T-helper 2 cell treated with Interferon-gamma antibody and Interleukin-4, amounts not matched to agents 5 μg/mL and 100 μg/mL, for 36 hours (primary cell): ENCODE results near the gene HTR7.

Experiments
- DNase-seq: peaks from one replicate; pipeline ENCODE4 v3.0.0; 2021; ENCODE audit warnings: low spot score
- H3K27ac Mint-ChIP-seq: one replicate; pipeline ENCODE4 v1.8.0; 2021; ENCODE audit warnings: mild to moderate bottlenecking, mixed read lengths
- H3K27me3 Mint-ChIP-seq: one replicate; pipeline ENCODE4 v1.8.0; 2021; ENCODE audit warnings: low read depth, mixed read lengths
- H3K36me3 Mint-ChIP-seq: one replicate; pipeline ENCODE4 v1.8.0; 2021; ENCODE audit warnings: low read depth, mixed read lengths
- H3K4me1 Mint-ChIP-seq: one replicate; pipeline ENCODE4 v1.8.0; 2021; ENCODE audit warnings: low read depth, mixed read lengths
- H3K4me3 Mint-ChIP-seq: one replicate; pipeline ENCODE4 v1.8.0; 2022; ENCODE audit warnings: mild to moderate bottlenecking, moderate library complexity, mixed read lengths
- H3K9me3 Mint-ChIP-seq: one replicate; pipeline ENCODE4 v1.8.0; 2021; ENCODE audit warnings: mixed read lengths

The HTR7 gene

DNA sequence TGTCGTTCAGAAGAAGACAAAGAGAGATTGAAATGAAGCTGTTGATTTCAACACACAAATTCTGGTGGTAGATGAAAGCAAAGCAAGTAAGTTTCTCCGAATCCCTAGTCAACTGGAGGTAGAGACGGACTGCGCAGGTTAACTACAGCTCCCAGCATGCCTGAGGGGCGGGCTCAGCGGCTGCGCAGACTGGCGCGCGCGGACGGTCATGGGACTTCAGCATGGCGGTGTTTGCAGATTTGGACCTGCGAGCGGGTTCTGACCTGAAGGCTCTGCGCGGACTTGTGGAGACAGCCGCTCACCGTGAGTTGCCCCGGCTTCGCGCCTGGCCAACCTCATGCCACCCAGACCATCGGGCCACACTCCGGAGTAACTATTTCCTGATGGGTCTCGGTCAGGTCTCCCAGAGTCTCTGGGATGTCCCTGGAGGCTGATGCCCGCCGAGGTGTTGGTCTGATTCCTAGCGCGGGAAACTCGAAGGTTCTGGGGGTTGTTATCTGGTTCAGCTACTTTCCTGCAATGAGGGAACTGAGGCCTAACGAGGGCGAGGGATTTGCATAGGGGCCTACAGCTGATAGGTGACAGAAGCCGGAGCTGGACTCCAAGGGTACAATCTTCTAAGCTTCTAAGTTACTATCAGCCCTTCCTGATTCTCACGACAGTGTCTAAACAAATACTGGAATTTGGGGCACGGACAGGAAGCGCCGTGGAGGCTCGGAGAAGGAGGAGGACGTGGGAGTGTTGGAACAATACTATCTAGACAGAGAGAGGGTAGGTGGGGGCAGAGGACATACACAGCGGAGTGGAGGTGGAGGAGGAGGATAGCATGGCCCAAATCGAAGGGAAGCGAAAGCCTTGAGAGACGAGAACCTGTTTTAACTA is 14.2 kb upstream of the HTR7 start, which contains the start of gene RPP30:
TSS of gene RPP30 (plus strand) at position 209 of the 882 bp plus-strand sequence. CDS start at position 222, 13 bp downstream.
- peaks cover 25% of the 10 kb centered on the region for H3K4me1 Mint-ChIP-seq

GRCh38 chr10:90871279-90871765 is 13.5 kb upstream of the HTR7 start:
- DNase-seq, result peak; percentile 39
- H3K27me3 Mint-ChIP-seq, result peaks cover 25% of the 10 kb centered on the region
- H3K36me3 Mint-ChIP-seq, result peaks cover 7% of the 10 kb centered on the region
- peak overlapping the region; percentile 100 for H3K4me3 Mint-ChIP-seq
- H3K4me1 Mint-ChIP-seq, result peaks cover 25% of the 10 kb centered on the region
- peaks cover 9% of the 10 kb centered on the region for H3K9me3 Mint-ChIP-seq
- peak overlapping the region; percentile 90 for H3K27ac Mint-ChIP-seq

More for the DNA sequence above, 14.2 kb upstream of the HTR7 start, which contains the start of gene RPP30:
- H3K9me3 Mint-ChIP-seq, result peaks cover 9% of the 10 kb centered on the region
- peak within 1 kb of the TSS; percentile 90 for H3K27ac Mint-ChIP-seq
- H3K27me3 Mint-ChIP-seq, result peaks cover 20% of the 10 kb centered on the region
- peaks cover 12% of the 10 kb centered on the region for H3K36me3 Mint-ChIP-seq
- H3K4me3 Mint-ChIP-seq, result peak within 1 kb of the TSS; percentile 100
- DNase-seq, result peak; percentile 86

GRCh38 chr10:90866050-90866598 is 8.3 kb upstream of the HTR7 start:
- H3K27me3 Mint-ChIP-seq, result peaks cover 59% of the 10 kb centered on the region
- peaks cover 9% of the 10 kb centered on the region for H3K9me3 Mint-ChIP-seq
- no peak for DNase-seq
- no peak overlapping the region for H3K4me3 Mint-ChIP-seq
- H3K27ac Mint-ChIP-seq, result no peak overlapping the region
- H3K36me3 Mint-ChIP-seq, result no peaks in the 10 kb centered on the region
- H3K4me1 Mint-ChIP-seq, result peaks cover 4% of the 10 kb centered on the region

DNA sequence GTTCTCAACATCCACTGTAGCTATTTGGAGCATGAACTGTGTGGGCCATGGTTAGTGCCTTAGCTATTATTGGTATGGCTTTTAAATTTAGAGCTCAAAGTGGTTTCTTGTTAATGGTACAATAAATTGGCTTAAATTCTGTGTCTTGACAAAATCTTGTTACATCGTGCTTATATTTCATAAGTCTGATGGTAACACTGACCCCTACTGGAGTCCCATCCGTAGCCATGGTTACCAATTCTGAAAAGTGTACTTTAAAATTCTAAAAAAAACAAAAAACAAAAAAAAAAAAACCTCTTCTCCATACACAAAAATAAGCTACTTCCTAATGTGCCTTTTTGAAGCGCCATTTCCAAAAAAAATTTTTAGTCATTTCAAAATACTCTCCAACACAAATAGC is 7.6 kb upstream of the HTR7 start:
- Mint-ChIP-seq H3K4me1 (no peaks in the 10 kb centered on the region), H3K9me3 (peaks cover 9% of the 10 kb centered on the region), H3K27me3 (peaks cover 66% of the 10 kb centered on the region), H3K36me3 (no peaks in the 10 kb centered on the region), H3K4me3 (no peak overlapping the region), H3K27ac (no peak overlapping the region)
- no peak for DNase-seq

DNA sequence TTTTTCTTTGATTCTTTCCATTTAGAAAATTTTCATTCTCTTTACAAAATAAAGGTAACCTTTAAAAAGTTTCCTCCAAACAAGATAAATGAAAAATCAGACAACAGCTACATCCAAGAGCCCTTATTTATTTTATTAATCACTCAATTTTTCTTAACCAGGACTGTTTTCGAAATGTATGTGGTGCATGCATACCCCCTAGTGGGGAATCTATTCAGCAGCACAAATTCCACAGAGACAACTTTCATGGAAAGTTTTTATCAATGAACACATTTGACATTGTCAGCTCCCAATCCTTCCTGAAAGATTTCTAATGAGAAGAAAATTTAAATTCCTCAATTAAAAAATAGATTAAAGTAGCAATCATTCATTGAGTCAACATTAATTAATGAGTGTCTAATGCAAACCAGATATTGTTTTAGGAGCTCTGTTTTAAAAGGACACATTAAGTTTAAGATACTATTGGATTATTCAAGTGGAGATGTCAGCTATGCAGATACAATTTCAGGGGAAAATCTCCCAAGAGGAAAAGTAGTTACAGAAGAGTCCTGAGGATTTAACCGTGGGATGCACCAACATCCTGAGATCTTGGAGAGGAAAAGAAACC is 5.2 kb upstream of the HTR7 start:
- Mint-ChIP-seq H3K9me3 (no peaks in the 10 kb centered on the region), H3K4me1 (peaks cover 5% of the 10 kb centered on the region), H3K27me3 (peaks cover 73% of the 10 kb centered on the region), H3K27ac (no peak overlapping the region), H3K36me3 (no peaks in the 10 kb centered on the region), H3K4me3 (no peak overlapping the region)
- no peak for DNase-seq

GRCh38 chr10:90860790-90861189 is 3.0 kb upstream of the HTR7 start:
- Mint-ChIP-seq H3K4me1 (peaks cover 5% of the 10 kb centered on the region), H3K27me3 (peaks cover 73% of the 10 kb centered on the region)
- no peak for DNase-seq

DNA sequence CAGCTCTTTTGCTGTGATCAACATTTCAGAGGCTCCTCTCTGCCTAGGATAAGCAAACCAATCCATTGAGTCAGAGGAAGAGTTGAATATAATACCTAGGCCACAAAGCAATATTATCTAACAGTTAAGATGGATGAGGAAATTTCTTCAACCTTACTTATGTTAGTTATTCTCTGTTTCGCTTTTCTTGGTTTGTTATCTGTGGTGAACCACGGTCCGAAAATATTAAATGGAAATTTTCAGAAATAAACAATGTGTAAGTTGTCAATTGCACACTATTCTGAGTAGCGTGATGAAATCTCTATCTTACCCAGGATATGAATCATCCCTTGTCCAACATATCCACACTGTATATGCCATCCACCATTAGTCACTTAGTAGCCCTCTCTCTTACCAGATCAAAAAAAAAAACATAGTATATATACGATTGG is 1.5 kb upstream of the HTR7 start:
- H3K9me3 Mint-ChIP-seq, result no peaks in the 10 kb centered on the region
- H3K4me1 Mint-ChIP-seq, result peaks cover 5% of the 10 kb centered on the region
- no peak overlapping the region for H3K27ac Mint-ChIP-seq
- H3K36me3 Mint-ChIP-seq, result no peaks in the 10 kb centered on the region
- H3K4me3 Mint-ChIP-seq, result no peak overlapping the region
- DNase-seq, result no peak
- peaks cover 84% of the 10 kb centered on the region for H3K27me3 Mint-ChIP-seq

More at GRCh38 chr10:90860790-90861189, 3.0 kb upstream of the HTR7 start:
- Mint-ChIP-seq H3K4me3 (no peak overlapping the region), H3K36me3 (no peaks in the 10 kb centered on the region), H3K27ac (no peak overlapping the region), H3K9me3 (no peaks in the 10 kb centered on the region)

DNA sequence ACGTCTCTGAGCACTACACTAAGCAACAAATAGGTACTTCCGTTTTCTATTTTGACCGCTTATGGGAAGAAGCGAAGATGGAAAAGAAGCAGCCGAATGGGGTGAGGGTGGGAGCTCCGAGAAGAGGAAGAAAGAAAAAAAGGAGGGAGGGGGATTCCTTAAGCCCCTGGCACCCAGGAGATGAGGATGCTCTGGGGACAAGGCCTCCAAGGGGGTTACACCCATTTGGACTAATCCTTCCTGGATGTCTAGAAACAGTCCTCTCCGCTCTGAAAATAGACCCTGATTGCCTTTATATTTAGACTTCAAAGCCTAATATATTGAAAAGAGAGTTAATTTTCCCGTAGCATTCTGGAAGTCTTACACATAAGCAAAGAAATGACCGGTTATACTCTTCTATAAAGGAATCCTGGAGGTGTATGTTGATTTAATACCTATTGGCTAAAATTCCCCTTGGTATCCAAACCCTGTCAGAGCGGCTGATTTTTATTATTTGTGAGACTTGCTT is 676 bp upstream of the HTR7 start:
- peaks cover 5% of the 10 kb centered on the region for H3K4me1 Mint-ChIP-seq
- no peaks in the 10 kb centered on the region for H3K36me3 Mint-ChIP-seq
- peak overlapping the region; percentile 87 for H3K4me3 Mint-ChIP-seq
- H3K27ac Mint-ChIP-seq, result no peak overlapping the region
- peaks cover 85% of the 10 kb centered on the region for H3K27me3 Mint-ChIP-seq
- DNase-seq, result no peak
- H3K9me3 Mint-ChIP-seq, result no peaks in the 10 kb centered on the region

GRCh38 chr10:90856964-90857634 is 740 bp downstream of the HTR7 start:
- Mint-ChIP-seq H3K27ac (no peak overlapping the region), H3K27me3 (peaks cover 75% of the 10 kb centered on the region), H3K9me3 (peaks cover 4% of the 10 kb centered on the region), H3K36me3 (no peaks in the 10 kb centered on the region), H3K4me1 (peaks cover 5% of the 10 kb centered on the region), H3K4me3 (peak overlapping the region; percentile 88)
- DNase-seq, result no peak

DNA sequence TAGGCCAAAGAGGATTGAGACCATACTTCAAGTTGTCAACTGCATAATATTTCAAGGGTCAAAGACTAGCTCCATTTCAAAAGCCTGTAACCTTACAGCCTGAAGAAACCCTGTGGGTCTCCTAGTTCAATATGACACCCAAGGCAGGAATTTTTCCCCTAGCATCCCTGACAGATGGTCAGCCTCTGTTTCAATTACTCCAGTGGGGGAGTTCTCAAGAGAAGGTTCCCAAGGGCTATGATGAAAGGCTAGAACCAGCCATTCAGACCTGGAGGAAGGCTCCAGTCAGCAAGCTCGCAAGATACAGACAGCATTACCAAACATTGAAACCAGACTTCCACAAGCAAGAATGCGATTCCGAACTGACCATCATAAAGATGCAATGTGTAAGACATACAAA is 1.6 kb downstream of the HTR7 start:
- H3K36me3 Mint-ChIP-seq, result peaks cover 2% of the 10 kb centered on the region
- H3K4me1 Mint-ChIP-seq, result peaks cover 5% of the 10 kb centered on the region
- H3K4me3 Mint-ChIP-seq, result peak overlapping the region; percentile 49
- peaks cover 5% of the 10 kb centered on the region for H3K9me3 Mint-ChIP-seq
- H3K27me3 Mint-ChIP-seq, result peaks cover 69% of the 10 kb centered on the region
- H3K27ac Mint-ChIP-seq, result no peak overlapping the region
- DNase-seq, result no peak

DNA sequence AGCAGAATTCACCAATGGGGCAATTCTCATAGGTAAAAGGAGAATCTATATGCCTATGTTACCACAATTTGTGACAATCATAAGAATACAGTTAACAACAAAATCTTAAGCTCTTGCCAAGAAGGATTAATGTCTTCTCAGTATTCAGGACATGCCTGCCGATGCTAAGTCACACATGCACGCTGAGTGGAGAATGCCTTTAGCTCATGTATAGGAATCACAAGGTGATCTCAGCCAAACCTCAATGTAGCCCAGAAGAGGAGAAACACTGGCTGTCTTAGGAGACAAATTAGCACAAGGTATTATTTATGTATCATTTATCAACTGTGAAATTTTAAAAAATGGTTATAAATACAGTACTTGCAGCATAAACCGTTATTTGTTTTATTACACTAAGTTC is 2.7 kb downstream of the HTR7 start:
- H3K36me3 Mint-ChIP-seq, result peaks cover 8% of the 10 kb centered on the region
- H3K9me3 Mint-ChIP-seq, result peaks cover 15% of the 10 kb centered on the region
- H3K4me1 Mint-ChIP-seq, result peaks cover 8% of the 10 kb centered on the region
- no peak overlapping the region for H3K27ac Mint-ChIP-seq
- DNase-seq, result no peak
- H3K4me3 Mint-ChIP-seq, result no peak overlapping the region
- peaks cover 60% of the 10 kb centered on the region for H3K27me3 Mint-ChIP-seq

- peaks cover 15% of the 10 kb centered on the region for H3K9me3 Mint-ChIP-seq
- H3K4me1 Mint-ChIP-seq, result peaks cover 3% of the 10 kb centered on the region
- H3K36me3 Mint-ChIP-seq, result peaks cover 8% of the 10 kb centered on the region
- peaks cover 20% of the 10 kb centered on the region for H3K27me3 Mint-ChIP-seq
- H3K27ac Mint-ChIP-seq, result no peak overlapping the region
- no peak overlapping the region for H3K4me3 Mint-ChIP-seq
- no peak for DNase-seq
Observed at GRCh38 chr10:90849956-90850749, 7.7 kb downstream of the HTR7 start.

DNA sequence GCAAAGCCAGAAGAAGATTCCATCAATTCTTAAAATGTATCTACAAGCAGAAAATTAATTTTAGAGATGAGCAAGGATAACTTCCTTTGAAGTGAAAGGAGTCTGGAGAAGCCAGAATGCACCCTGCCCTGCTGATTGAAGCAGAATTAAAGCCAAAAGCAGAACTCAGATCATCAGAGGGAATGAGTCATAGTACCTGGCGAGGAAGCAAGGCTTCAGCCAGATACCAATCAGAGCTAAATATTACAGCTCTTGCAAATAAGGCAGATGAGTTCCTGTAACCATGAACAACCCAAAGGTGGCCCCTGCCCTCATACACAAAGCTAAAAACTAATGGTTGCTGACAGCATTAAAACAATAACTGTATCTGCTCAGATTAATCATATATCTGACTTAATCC is 10.4 kb downstream of the HTR7 start:
- no peak for DNase-seq
- Mint-ChIP-seq H3K9me3 (peaks cover 14% of the 10 kb centered on the region), H3K27ac (no peak overlapping the region), H3K36me3 (peaks cover 8% of the 10 kb centered on the region), H3K4me3 (no peak overlapping the region), H3K27me3 (peaks cover 9% of the 10 kb centered on the region), H3K4me1 (peaks cover 3% of the 10 kb centered on the region)
